Measurements from ENCODE around the gene OR10J1. TPM values are rescaled to one million over a fixed set of nuclear protein-coding genes. Genes with fewer than 3 reads are reported as not detected.

Gene OR10J1
- total RNA-seq, 1 experiment from 2014 or later, result not detected

Other genes starting within 250 kb of the OR10J1 start
- gene ACKR1, start 234.8 kb upstream of the OR10J1 start, total RNA-seq (2014; rRNA removed; shearing (Covaris generic)), result not detected in 2 replicates
- gene FCER1A, start 137.4 kb upstream of the OR10J1 start, total RNA-seq (2014; rRNA removed; shearing (Covaris generic)), result not detected in 2 replicates
- gene OR10J4, start 7.5 kb upstream of the OR10J1 start, total RNA-seq (2014; rRNA removed; shearing (Covaris generic)), result not detected in 2 replicates
- not detected in 2 replicates for gene OR10J5, start 96.3 kb downstream of the OR10J1 start, total RNA-seq (2014; rRNA removed; shearing (Covaris generic))
- gene APCS, start 148.1 kb downstream of the OR10J1 start, total RNA-seq (2014; rRNA removed; shearing (Covaris generic)), result not detected in 2 replicates